ENCODE data around the gene CXCL14.

The CXCL14 gene

GRCh38 chr5:135557076-135557838 is 21.5 kb downstream of the CXCL14 start:
- TF ChIP-seq CTCF (IDR thresholded peaks at IDR 0.05; ENCODE audit: low read length, missing control alignments) = no peak
- no peak for DNase-seq (ENCODE audit: low read depth)
- no peak overlapping the region for H3K4me3 ChIP-seq (replicated peaks; ENCODE audit: low read depth, low read length)

- no peak overlapping the region for H3K4me3 ChIP-seq (replicated peaks; ENCODE audit: low read depth, low read length)
- DNase-seq (ENCODE audit: low read depth) = no peak
- TF ChIP-seq CTCF (IDR thresholded peaks at IDR 0.05; ENCODE audit: low read length, missing control alignments) = no peak
Measured at GRCh38 chr5:135556620-135557019, 22.2 kb downstream of the CXCL14 start.

GRCh38 chr5:135555530-135555929 is 23.3 kb downstream of the CXCL14 start:
- H3K4me3 ChIP-seq (replicated peaks; ENCODE audit: low read depth, low read length) = no peak overlapping the region
- no peak for DNase-seq (ENCODE audit: low read depth)
- no peak for TF ChIP-seq CTCF (IDR thresholded peaks at IDR 0.05; ENCODE audit: low read length, missing control alignments)

GRCh38 chr5:135553688-135554462 is 24.9 kb downstream of the CXCL14 start:
- DNase-seq (ENCODE audit: low read depth) = peak; percentile 14
- no peak overlapping the region for H3K4me3 ChIP-seq (replicated peaks; ENCODE audit: low read depth, low read length)

GRCh38 chr5:135551593-135552447 is 27.0 kb downstream of the CXCL14 start:
- peak; percentile 82 for DNase-seq (ENCODE audit: low read depth)
- peak; percentile 83 for TF ChIP-seq CTCF (IDR thresholded peaks at IDR 0.05; ENCODE audit: low read length, missing control alignments)
- no peak overlapping the region for H3K4me3 ChIP-seq (replicated peaks; ENCODE audit: low read depth, low read length)

More at GRCh38 chr5:135553688-135554462, 24.9 kb downstream of the CXCL14 start:
- TF ChIP-seq CTCF (IDR thresholded peaks at IDR 0.05; ENCODE audit: low read length, missing control alignments) = peak; percentile 29

GRCh38 chr5:135549413-135549812 is 29.4 kb downstream of the CXCL14 start:
- no peak for DNase-seq (ENCODE audit: low read depth)
- no peak overlapping the region for H3K4me3 ChIP-seq (replicated peaks; ENCODE audit: low read depth, low read length)
- TF ChIP-seq CTCF (IDR thresholded peaks at IDR 0.05; ENCODE audit: low read length, missing control alignments) = no peak
